GM21528 (cell line): ENCODE measurements around the gene ZNF653.

Experiments used
- ATAC-seq: cut with Tn5 transposase; IDR thresholded peaks from one replicate; pipeline ENCODE4 v1.9.1; 2021; ENCODE audit warnings: mild to moderate bottlenecking, moderate library complexity; ENCODE audit not compliant: unreplicated experiment, low FRiP score

Gene ZNF653

GRCh38 chr19:11528551-11529341 is 23.1 kb upstream of the ZNF653 start, which contains the start of gene ECSIT:
Gene ECSIT, minus strand, starts transcription at chr19:11529134. Its CDS starts 9,964 bp downstream, at chr19:11519170.
- ATAC-seq: peak; percentile 92

DNA sequence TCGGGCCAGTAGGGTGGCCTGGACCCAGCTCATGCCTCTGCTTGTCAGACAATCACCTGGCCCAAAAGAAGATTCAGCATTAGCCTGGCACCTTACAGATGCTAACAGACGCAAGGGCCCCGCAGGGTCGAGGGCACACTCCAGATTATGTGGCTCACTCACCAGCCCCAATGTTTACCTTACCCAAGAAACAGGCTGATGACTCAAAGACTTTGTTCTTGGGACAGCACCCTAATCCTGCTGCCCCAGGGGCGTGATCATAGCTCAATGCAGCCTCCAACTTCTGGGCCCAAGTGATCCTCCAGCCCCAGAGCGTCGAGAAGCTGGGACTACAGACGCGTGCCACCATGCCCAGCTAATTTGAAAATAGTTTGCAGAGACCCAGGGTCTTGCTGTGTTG is 13.5 kb upstream of the ZNF653 start:
- no peak for ATAC-seq

GRCh38 chr19:11513946-11514345 is 8.3 kb upstream of the ZNF653 start:
- ATAC-seq: no peak

GRCh38 chr19:11510444-11510843 is 4.8 kb upstream of the ZNF653 start:
- no peak for ATAC-seq

DNA sequence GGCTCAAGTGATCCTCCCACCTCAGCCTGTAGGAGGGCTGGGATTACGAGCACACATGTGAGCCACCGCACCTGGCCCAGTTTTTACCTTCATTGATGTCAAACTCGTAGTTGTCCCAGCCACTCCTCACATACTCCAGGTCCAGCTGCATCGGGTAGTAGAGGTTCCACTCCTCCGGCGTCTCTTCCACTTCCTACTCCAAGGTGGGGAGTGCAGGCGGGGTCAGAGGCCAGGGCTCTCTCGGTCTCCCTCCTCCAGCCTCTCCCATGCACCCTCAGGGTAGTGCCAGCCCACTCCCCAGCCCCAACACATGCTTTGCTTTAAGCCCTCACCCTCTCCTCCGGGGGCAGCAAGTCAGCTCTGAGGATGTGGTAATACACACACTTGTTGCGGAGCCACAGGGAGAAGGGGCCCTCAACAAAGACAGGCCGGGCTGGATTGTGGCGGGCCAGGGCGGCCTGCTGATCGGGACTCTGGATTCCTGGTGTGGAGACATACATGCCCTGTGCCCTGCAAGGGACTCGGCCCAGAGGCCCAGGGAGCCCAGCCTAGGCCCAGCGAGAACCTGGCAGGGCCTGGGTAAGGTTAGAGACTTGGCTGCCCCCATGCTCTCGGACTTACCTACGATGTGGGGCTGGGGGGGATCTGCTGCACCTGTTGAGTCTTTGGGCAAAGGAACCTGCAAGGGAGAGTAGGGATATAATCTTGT is 1.9 kb upstream of the ZNF653 start:
- no peak for ATAC-seq

GRCh38 chr19:11506967-11507366 is 1.3 kb upstream of the ZNF653 start:
- no peak for ATAC-seq

GRCh38 chr19:11506101-11506555 is 489 bp upstream of the ZNF653 start:
- peak; percentile 24 for ATAC-seq

GRCh38 chr19:11505032-11505503 is 571 bp downstream of the ZNF653 start:
- ATAC-seq: peak; percentile 84

DNA sequence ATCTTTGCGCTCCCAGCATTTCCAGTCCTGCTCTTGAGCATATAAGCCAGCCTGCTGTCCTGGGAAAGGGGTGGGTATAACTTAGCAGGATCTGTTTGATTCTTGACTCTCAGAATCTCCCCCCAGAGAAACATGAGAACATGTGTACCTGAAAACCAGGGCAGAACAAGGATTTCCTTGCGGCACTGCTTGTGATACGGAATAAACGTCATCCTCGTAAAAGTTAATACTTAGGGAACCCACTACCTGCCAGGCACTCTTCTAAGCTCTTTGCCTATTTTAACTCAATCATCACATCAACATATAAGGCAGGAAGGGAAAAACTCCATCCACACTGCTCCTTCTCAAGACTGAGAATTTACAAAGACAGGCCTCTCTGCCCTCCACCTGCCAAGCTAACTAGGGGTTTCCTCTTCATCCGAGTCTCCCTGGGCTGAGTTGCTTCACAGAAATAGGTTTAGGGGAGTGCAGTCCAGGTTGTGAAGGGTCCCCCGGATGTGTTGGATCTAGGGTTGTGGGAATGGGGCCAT is 1.1 kb downstream of the ZNF653 start:
- ATAC-seq: no peak

DNA sequence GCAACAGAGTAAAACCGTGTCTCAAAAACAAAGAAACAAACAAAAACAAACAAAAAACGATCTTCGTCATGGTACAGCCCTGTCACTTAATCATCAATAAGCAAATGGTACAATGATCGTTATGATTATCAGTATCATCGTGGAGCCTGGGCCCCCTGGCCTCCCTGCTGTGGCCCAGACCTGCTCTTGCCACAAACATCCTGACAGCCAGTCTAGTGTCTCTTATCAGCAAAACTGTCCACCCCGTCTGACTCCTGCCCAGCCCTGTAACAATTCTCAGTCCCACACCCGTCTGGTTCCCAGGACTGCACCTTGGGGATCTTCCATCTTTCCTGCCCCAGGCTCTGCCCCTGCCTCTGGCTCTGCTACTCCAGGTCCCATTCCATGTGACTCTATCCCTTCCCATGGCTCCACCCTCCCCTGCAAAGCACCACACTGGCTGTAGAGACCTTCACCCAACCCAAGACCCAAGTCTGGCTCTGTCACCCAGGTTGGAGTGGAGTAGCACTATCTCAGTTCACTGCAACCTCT is 5.7 kb downstream of the ZNF653 start:
- no peak for ATAC-seq

GRCh38 chr19:11499220-11499726 is 6.4 kb downstream of the ZNF653 start:
- no peak for ATAC-seq

- no peak for ATAC-seq
These were observed 9.1 kb downstream of the ZNF653 start for GRCh38 chr19:11496391-11497163.

GRCh38 chr19:11495885-11496284 is 9.8 kb downstream of the ZNF653 start:
- ATAC-seq: no peak

DNA sequence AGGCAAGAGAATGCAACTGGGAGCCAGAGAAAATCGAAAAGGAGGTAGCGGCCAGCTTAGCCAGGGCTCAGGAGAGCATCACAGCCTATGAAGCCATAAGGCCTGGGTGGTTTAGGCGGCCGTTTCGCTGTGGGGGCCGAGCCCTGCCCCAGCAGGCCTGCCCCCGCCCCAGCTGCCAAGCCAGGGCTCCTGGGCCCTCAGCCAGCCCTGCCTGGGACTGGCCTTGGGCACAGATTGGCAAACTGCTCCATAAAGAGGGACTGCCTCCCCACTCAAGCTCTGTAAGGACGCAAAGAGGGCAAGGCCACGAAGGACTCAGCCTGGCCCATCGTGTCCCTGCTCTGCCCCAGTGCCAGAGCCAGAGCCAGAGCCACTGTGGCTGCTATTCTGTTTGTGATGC is 10.2 kb downstream of the ZNF653 start:
- no peak for ATAC-seq

DNA sequence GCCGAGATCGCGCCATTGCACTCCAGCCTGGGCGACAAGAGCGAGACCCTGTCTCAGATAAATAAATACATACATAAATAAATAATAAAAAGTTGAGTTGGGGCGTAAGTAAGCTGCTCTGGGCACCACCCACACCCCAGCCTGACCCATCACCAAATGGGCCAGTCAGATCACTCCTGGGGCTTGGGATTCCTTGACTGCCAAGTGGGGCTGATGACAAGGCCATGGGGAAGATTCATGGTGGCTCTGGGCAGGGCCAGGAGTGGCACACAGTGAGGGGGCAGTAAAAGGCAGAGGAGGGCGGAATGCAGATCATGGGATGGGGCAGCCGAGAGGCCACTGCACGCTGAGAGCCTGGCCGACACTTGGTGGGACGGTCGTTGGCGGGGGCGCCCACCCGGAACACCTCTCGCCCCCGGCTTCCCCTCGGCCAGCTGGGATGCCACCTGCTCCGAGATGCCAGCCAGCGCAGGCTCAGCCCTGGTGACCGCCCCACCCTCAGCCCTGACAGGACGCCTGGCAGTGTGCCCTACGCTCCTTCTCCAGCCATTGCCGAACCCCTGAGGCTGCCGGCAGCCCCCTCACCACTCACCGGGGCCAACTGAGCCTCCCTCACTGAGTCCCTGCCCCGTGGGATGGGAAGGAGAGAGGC is 10.9 kb downstream of the ZNF653 start:
- no peak for ATAC-seq

DNA sequence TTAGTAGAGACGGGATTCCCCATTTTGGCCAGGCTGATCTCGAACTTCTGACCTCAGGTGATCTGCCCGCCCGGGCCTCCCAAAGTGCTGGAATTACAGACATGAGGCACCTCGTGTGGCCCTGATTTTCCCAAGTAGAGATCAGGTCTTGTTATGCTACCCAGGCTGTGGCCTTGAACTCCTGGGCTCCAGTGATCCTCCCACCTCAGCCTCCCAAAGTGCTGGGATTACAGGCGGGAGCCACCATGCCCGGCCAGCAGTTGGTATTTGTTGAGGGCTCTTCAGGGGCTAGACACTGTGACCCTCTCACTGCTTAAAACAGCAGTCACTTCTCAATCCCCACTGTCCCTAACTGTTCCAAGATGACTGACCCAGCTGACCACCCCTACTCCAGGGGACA is 16.3 kb downstream of the ZNF653 start:
- no peak for ATAC-seq

DNA sequence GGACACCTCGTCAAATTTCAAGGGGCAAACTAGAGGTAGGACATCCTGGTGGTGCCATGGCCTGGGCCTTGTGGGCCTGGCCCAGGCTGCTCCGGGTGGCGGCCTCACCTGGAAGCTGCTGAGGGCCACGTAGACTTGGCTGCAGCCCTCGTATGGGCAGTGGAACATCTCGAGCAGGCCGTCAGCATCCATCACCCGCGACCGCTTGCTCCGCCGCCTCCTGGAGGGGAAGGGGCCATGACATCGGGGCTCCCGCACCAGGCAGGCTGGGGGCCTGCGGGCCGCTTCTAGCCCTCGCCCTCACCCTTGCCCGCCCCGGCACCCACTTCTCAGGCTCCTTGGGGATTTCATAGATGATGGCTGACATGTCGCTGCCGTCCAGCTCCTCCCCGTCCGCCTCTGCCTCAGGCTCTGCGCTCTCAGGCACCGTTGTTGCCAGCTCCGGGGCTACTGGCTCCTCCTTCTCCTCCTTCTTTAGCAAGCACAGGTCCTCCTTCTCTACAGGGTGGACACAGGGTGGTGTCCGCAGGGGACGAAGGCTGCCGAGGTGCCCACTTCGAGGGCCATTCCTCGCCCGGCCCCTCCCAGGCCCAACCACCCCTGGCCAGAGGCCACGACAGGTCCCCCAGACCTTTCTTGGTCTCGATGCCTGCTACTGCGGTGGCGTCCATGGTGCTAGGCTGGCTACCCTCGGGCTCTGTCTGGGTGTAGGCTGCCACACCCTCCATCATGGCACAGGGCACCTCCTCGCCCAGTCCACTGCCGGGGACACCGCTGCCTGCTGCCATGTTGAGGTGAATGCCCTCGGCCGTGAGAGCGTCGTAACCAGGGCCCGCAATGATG is 18.8 kb downstream of the ZNF653 start:
- no peak for ATAC-seq

DNA sequence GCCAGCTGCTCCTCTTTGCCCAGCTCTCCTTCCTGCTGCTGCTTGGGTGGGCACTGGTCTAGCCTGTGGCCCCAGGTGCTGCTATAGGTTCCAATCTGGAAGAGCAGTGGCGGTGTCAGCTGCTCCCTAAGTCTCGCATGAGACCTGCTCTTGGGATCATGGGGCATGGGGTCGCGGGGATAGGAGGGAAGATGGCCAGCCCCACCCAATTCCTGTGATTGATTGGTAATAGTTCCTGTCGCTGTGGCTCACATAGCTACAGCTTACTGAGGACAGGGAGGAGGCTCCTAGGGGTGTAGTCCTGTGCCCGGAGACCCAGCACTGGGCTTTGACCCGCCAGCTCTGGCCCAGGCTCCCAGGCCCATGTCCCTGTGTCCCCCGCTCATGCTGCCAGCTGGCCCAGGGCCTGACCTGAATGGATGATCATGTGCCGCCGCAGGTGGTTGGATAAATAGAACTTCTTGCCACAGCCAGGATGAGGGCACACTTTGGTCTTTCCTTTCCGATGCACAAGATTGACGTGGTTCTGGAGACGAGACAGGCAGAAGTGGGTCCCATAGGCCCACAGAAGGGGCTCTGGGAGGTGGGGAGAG is 20.3 kb downstream of the ZNF653 start:
- ATAC-seq: no peak
